HEK293 (cell line): Measurements from ENCODE around the gene TNPO3.

Source experiments
- CTCF ChIA-PET: fragments of 350-600 bp; formaldehyde crosslinking; extraction: SDS; loops from one replicate; lab custom pipeline; 2021; ENCODE audit warnings: antibody characterized with exemption; lab: Yijun Ruan, JAX
- POLR2A ChIA-PET: fragments of 300-600 bp; formaldehyde crosslinking; extraction: SDS; loops from one replicate; lab custom pipeline; 2020; ENCODE audit warnings: antibody characterized with exemption, inconsistent platforms; lab: Yijun Ruan, JAX
- H3K27ac ChIP-seq: fragments of 200-500 bp; sonication (Bioruptor generic); 2 replicates; pipeline ENCODE4 v1.5.1; 2014; ENCODE audit warnings: low read depth, low read length, control low read depth, inconsistent platforms; ENCODE audit errors: extremely low read depth
- H3K36me3 ChIP-seq, 2 experiments: fragments of 200-500 bp in 1 of 2; sonication (Bioruptor generic) in 1 of 2; 1 replicate in 1 of 2; 2 replicates in 1 of 2; pipeline ENCODE4 v1.5.1; 2014 to 2017; ENCODE audit warnings: inconsistent platforms in 2 of 2, low read length in 2 of 2; ENCODE audit not compliant: control insufficient read depth in 2 of 2, insufficient read depth in 1 of 2
- H3K4me1 ChIP-seq: fragments of 200-500 bp; sonication (Bioruptor generic); 2 replicates; pipeline ENCODE4 v1.5.1; 2014; ENCODE audit warnings: mild to moderate bottlenecking, low read length, inconsistent platforms; ENCODE audit not compliant: control insufficient read depth, insufficient read depth
- H3K4me3 ChIP-seq: 2 replicates; pipeline ENCODE4 v1.5.1; 2011; ENCODE audit warnings: low read depth, mild to moderate bottlenecking, control low read depth, low read length, moderate library complexity
- H3K9me3 ChIP-seq: fragments of 200-500 bp; sonication (Bioruptor generic); 2 replicates; pipeline ENCODE4 v1.5.1; 2014; ENCODE audit warnings: low read depth, low read length, inconsistent platforms; ENCODE audit not compliant: control insufficient read depth, insufficient read depth
- GFI1B ChIP-seq: fragments of 450-650 bp; formaldehyde crosslinking; IDR thresholded peaks from 2 replicates; pipeline ENCODE4 v1.5.1; 2016; ENCODE audit warnings: missing biosample characterization, missing genetic modification characterization
- GLIS2 ChIP-seq: fragments of 450-650 bp; formaldehyde crosslinking; IDR thresholded peaks from 2 replicates; pipeline ENCODE4 v1.5.1; 2016; ENCODE audit warnings: missing biosample characterization, missing genetic modification characterization
- KLF1 ChIP-seq: fragments of 450-650 bp; formaldehyde crosslinking; IDR thresholded peaks from 2 replicates; pipeline ENCODE4 v1.5.1; 2016; ENCODE audit warnings: missing biosample characterization, missing genetic modification characterization
- KLF8 ChIP-seq: fragments of 450-650 bp; formaldehyde crosslinking; IDR thresholded peaks from 2 replicates; pipeline ENCODE4 v1.5.1; 2016; ENCODE audit warnings: missing biosample characterization, missing genetic modification characterization
- MYNN ChIP-seq: fragments of 450-650 bp; formaldehyde crosslinking; IDR thresholded peaks from 2 replicates; pipeline ENCODE4 v1.5.1; 2016; ENCODE audit warnings: missing biosample characterization, missing genetic modification characterization, borderline replicate concordance
- RBAK ChIP-seq: fragments of 450-650 bp; formaldehyde crosslinking; IDR thresholded peaks from 2 replicates; pipeline ENCODE4 v1.5.1; 2016; ENCODE audit warnings: missing biosample characterization, missing genetic modification characterization
- SCRT1 ChIP-seq: fragments of 450-650 bp; formaldehyde crosslinking; IDR thresholded peaks from 2 replicates; pipeline ENCODE4 v1.5.1; 2016; ENCODE audit warnings: missing biosample characterization, missing genetic modification characterization, borderline replicate concordance
- ZFHX2 ChIP-seq: fragments of 450-650 bp; formaldehyde crosslinking; conservative IDR thresholded peaks from 2 replicates; pipeline ENCODE4 v1.5.1; 2016; ENCODE audit warnings: missing biosample characterization, missing genetic modification characterization
- ZFP69B ChIP-seq: fragments of 450-650 bp; formaldehyde crosslinking; IDR thresholded peaks from 2 replicates; pipeline ENCODE4 v1.5.1; 2016; ENCODE audit warnings: missing biosample characterization, missing genetic modification characterization
- ZNF138 ChIP-seq: fragments of 450-650 bp; formaldehyde crosslinking; IDR thresholded peaks from 2 replicates; pipeline ENCODE4 v1.5.1; 2016; ENCODE audit warnings: missing biosample characterization, missing genetic modification characterization, borderline replicate concordance
- ZNF157 ChIP-seq: fragments of 450-650 bp; formaldehyde crosslinking; IDR thresholded peaks from 2 replicates; pipeline ENCODE4 v1.5.1; 2016; ENCODE audit warnings: missing biosample characterization, missing genetic modification characterization
- ZNF211 ChIP-seq: fragments of 450-650 bp; formaldehyde crosslinking; IDR thresholded peaks from 2 replicates; pipeline ENCODE4 v1.5.1; 2016; ENCODE audit warnings: low read depth, missing biosample characterization, missing genetic modification characterization
- ZNF280C ChIP-seq: fragments of 450-650 bp; formaldehyde crosslinking; IDR thresholded peaks from 2 replicates; pipeline ENCODE4 v1.5.1; 2016; ENCODE audit warnings: missing biosample characterization, missing genetic modification characterization
- ZNF341 ChIP-seq: fragments of 450-650 bp; formaldehyde crosslinking; IDR thresholded peaks from 2 replicates; pipeline ENCODE4; 2016; ENCODE audit warnings: low read depth, missing biosample characterization, missing genetic modification characterization
- ZNF518A ChIP-seq: fragments of 450-650 bp; formaldehyde crosslinking; conservative IDR thresholded peaks from 2 replicates; pipeline ENCODE4 v1.5.1; 2016; ENCODE audit warnings: low read depth, missing biosample characterization, missing genetic modification characterization
- ZNF560 ChIP-seq: fragments of 450-650 bp; formaldehyde crosslinking; IDR thresholded peaks from 2 replicates; pipeline ENCODE4 v1.5.1; 2017; ENCODE audit warnings: missing biosample characterization, missing genetic modification characterization, borderline replicate concordance
- ZNF624 ChIP-seq: fragments of 450-650 bp; formaldehyde crosslinking; IDR thresholded peaks from 2 replicates; pipeline ENCODE4 v1.5.1; 2017; ENCODE audit warnings: missing biosample characterization, missing genetic modification characterization
- ZNF626 ChIP-seq: fragments of 450-650 bp; sonication (Bioruptor Pico); formaldehyde crosslinking; IDR thresholded peaks from 2 replicates; pipeline ENCODE4 v1.5.1; 2018; ENCODE audit warnings: missing biosample characterization, missing genetic modification characterization, inconsistent platforms
- ZNF654 ChIP-seq: fragments of 450-650 bp; formaldehyde crosslinking; IDR thresholded peaks from 2 replicates; pipeline ENCODE4 v1.5.1; 2016; ENCODE audit warnings: low read depth, missing biosample characterization, missing genetic modification characterization
- ZNF777 ChIP-seq: fragments of 450-650 bp; formaldehyde crosslinking; IDR thresholded peaks from 2 replicates; pipeline ENCODE4 v1.5.1; 2017; ENCODE audit warnings: missing biosample characterization, missing genetic modification characterization, borderline replicate concordance
- ZNF830 ChIP-seq: fragments of 450-650 bp; IDR thresholded peaks from 2 replicates; pipeline ENCODE4 v1.5.0; 2018; ENCODE audit warnings: missing biosample characterization, missing genetic modification characterization, low read depth, mild to moderate bottlenecking, moderate library complexity
- TF ChIP-seq, protein P1 (sequence below): fragments of 450-650 bp; formaldehyde crosslinking; IDR thresholded peaks from 2 replicates; pipeline ENCODE4 v1.5.1; 2016; ENCODE audit warnings: missing biosample characterization, missing genetic modification characterization

TNPO3 gene

DNA sequence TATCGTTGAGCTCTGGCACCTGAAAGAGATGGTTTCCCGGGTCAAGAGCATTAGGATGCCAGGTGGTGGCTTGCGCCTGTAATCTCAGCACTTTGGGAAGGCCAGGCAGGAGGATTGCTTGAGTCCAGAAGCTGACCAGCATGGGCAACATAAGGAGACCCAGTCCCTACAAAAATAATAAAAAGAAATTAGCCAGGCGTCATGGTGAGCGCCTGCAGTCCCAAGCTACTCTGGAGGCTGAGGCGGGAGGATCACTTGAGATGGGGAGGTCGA is 138.3 kb downstream of the TNPO3 start:
- no peaks in the 10 kb centered on the region for H3K9me3 ChIP-seq
- ChIA-PET CTCF (interaction anchor here (0.6 kb wide), 1 partner anchor 91 kb away, joined by 3 read pairs; no protein-coding TSS in a partner anchor), POLR2A (no interaction called here)
- H3K4me3 ChIP-seq = no peak overlapping the region
- no peak for TF ChIP-seq ZFP69B
- no peak for TF ChIP-seq ZNF624 (tag by site-specific recombination)
- TF ChIP-seq GFI1B (tag by site-specific recombination) = no peak
- H3K4me1 ChIP-seq = no peaks in the 10 kb centered on the region
- no peaks in the 10 kb centered on the region for H3K36me3 ChIP-seq
- H3K27ac ChIP-seq = no peak overlapping the region

- TF ChIP-seq ZNF777 (tag by site-specific recombination) (no peak), ZNF654 (no peak), ZNF830 (tag by site-specific recombination) (no peak), MYNN (tag by site-specific recombination) (no peak), ZNF138 (no peak), ZNF157 (tag by site-specific recombination) (no peak), ZNF280C (tag by site-specific recombination) (no peak), ZNF626 (tag by site-specific recombination) (no peak), ZNF341 (no peak), ZNF560 (tag by site-specific recombination) (no peak), ZFHX2 (tag by site-specific recombination) (no peak), GLIS2 (tag by site-specific recombination) (no peak), ZNF211 (tag by site-specific recombination) (no peak), KLF1 (tag by site-specific recombination) (no peak), RBAK (tag by site-specific recombination) (no peak), ZNF518A (tag by site-specific recombination) (no peak), KLF8 (tag by site-specific recombination) (no peak), SCRT1 (tag by site-specific recombination) (no peak)
- TF ChIP-seq, protein P1, sequence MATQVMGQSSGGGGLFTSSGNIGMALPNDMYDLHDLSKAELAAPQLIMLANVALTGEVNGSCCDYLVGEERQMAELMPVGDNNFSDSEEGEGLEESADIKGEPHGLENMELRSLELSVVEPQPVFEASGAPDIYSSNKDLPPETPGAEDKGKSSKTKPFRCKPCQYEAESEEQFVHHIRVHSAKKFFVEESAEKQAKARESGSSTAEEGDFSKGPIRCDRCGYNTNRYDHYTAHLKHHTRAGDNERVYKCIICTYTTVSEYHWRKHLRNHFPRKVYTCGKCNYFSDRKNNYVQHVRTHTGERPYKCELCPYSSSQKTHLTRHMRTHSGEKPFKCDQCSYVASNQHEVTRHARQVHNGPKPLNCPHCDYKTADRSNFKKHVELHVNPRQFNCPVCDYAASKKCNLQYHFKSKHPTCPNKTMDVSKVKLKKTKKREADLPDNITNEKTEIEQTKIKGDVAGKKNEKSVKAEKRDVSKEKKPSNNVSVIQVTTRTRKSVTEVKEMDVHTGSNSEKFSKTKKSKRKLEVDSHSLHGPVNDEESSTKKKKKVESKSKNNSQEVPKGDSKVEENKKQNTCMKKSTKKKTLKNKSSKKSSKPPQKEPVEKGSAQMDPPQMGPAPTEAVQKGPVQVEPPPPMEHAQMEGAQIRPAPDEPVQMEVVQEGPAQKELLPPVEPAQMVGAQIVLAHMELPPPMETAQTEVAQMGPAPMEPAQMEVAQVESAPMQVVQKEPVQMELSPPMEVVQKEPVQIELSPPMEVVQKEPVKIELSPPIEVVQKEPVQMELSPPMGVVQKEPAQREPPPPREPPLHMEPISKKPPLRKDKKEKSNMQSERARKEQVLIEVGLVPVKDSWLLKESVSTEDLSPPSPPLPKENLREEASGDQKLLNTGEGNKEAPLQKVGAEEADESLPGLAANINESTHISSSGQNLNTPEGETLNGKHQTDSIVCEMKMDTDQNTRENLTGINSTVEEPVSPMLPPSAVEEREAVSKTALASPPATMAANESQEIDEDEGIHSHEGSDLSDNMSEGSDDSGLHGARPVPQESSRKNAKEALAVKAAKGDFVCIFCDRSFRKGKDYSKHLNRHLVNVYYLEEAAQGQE (tag by site-specific recombination) = no peak
- POLR2A ChIA-PET = no interaction called here
- Histone ChIP-seq H3K36me3 (no peaks in the 10 kb centered on the region), H3K4me1 (no peaks in the 10 kb centered on the region), H3K27ac (no peak overlapping the region), H3K4me3 (no peak overlapping the region), H3K9me3 (no peaks in the 10 kb centered on the region)
- CTCF ChIA-PET = interaction anchor here (0.6 kb wide), 1 partner anchor 91 kb away, joined by 3 read pairs; no protein-coding TSS in a partner anchor
Measured at GRCh38 chr7:128915841-128916642, 138.9 kb downstream of the TNPO3 start.
